ENCODE data around the gene SALL1. TPM values are rescaled to one million over a fixed set of nuclear protein-coding genes. Genes with fewer than 3 reads are reported as not detected.

Gene SALL1
- total and polyA plus RNA-seq, 2 of the 13 experiments (the other 11 are each of a cell fraction or from before 2014, with no cell fraction given): 6.6 to 12.3 TPM

DNA sequence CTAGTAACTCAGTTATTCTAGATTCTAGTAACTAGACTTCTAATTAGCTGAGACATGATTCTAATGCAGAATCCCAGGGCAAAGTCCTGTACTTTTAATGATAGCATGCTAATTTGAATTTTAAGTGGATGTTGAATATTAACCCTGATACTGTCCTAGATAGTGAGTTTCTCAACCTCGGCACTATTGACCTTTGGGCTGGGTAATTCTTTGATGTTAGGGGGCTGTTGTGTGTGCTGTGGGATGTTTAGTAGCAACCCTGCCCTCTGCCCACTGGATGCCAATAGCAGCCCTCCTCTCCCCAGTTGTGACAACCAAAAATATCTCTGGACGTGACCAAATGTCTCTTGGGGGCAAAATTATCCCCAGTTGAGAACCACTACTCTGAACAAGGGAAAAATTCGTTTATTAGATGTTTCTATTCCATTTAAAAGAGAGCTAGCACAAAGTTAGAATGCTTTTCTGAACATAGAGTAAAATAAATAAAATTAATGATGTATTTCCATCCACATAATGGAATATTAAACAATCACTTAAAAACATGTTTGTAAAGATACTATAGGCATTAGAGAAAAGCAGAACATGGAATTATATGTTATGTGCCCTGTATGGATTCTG lies 30.2 kb downstream of the SALL1 start (continued):
- TF ChIP-seq, protein P1, sequence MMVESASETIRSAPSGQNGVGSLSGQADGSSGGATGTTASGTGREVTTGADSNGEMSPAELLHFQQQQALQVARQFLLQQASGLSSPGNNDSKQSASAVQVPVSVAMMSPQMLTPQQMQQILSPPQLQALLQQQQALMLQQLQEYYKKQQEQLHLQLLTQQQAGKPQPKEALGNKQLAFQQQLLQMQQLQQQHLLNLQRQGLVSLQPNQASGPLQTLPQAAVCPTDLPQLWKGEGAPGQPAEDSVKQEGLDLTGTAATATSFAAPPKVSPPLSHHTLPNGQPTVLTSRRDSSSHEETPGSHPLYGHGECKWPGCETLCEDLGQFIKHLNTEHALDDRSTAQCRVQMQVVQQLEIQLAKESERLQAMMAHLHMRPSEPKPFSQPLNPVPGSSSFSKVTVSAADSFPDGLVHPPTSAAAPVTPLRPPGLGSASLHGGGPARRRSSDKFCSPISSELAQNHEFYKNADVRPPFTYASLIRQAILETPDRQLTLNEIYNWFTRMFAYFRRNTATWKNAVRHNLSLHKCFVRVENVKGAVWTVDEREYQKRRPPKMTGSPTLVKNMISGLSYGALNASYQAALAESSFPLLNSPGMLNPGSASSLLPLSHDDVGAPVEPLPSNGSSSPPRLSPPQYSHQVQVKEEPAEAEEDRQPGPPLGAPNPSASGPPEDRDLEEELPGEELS (CRISPR knock-in tag; IDR thresholded peaks at IDR 0.05): peak; percentile 95
- TF ChIP-seq MIXL1 (CRISPR knock-in tag; IDR thresholded peaks at IDR 0.05) (peak; percentile 93), HHEX (CRISPR knock-in tag; IDR thresholded peaks at IDR 0.05) (0 out of 2 replicates have a peak, but pooled peaks have one; percentile 60), IRF2 (CRISPR knock-in tag; IDR thresholded peaks at IDR 0.05) (peak; percentile 76; the same call in 1 of the 2 replicates), ZC3H13 (CRISPR knock-in tag; IDR thresholded peaks at IDR 0.05) (no peak), YEATS4 (CRISPR knock-in tag; IDR thresholded peaks at IDR 0.05; ENCODE audit: borderline replicate concordance) (peak; percentile 43; the same call in 1 of the 2 replicates), ZNF614 (CRISPR knock-in tag; IDR thresholded peaks at IDR 0.05; ENCODE audit: borderline replicate concordance) (peak; percentile 61; the same call in 1 of the 2 replicates), SPEN (CRISPR knock-in tag; IDR thresholded peaks at IDR 0.05; ENCODE audit: low read depth) (no peak), ISL2 (CRISPR knock-in tag; IDR thresholded peaks at IDR 0.05) (peak; percentile 90), ZNF354B (CRISPR knock-in tag; IDR thresholded peaks at IDR 0.05) (no peak), KDM6A (CRISPR knock-in tag; IDR thresholded peaks at IDR 0.05; ENCODE audit: low read depth) (peak; percentile 93), ZNF724P (CRISPR knock-in tag; IDR thresholded peaks at IDR 0.05; ENCODE audit: borderline replicate concordance) (no peak), POLR2G (IDR thresholded peaks at IDR 0.05; ENCODE audit: low read depth, low read length) (0 out of 2 replicates have a peak, but pooled peaks have one; percentile 43), ZNF121 (CRISPR knock-in tag; IDR thresholded peaks at IDR 0.05) (peak; percentile 84), NFKBIZ (CRISPR knock-in tag; IDR thresholded peaks at IDR 0.05) (peak; percentile 87; the same call in 1 of the 2 replicates), FOXA3 (CRISPR knock-in tag; IDR thresholded peaks at IDR 0.05) (peak; percentile 86)
- TF ChIP-seq, protein P2, sequence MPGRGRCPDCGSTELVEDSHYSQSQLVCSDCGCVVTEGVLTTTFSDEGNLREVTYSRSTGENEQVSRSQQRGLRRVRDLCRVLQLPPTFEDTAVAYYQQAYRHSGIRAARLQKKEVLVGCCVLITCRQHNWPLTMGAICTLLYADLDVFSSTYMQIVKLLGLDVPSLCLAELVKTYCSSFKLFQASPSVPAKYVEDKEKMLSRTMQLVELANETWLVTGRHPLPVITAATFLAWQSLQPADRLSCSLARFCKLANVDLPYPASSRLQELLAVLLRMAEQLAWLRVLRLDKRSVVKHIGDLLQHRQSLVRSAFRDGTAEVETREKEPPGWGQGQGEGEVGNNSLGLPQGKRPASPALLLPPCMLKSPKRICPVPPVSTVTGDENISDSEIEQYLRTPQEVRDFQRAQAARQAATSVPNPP (CRISPR knock-in tag; IDR thresholded peaks at IDR 0.05): peak; percentile 59; the same call in 1 of the 2 replicates
- TF ChIP-seq, protein P3, sequence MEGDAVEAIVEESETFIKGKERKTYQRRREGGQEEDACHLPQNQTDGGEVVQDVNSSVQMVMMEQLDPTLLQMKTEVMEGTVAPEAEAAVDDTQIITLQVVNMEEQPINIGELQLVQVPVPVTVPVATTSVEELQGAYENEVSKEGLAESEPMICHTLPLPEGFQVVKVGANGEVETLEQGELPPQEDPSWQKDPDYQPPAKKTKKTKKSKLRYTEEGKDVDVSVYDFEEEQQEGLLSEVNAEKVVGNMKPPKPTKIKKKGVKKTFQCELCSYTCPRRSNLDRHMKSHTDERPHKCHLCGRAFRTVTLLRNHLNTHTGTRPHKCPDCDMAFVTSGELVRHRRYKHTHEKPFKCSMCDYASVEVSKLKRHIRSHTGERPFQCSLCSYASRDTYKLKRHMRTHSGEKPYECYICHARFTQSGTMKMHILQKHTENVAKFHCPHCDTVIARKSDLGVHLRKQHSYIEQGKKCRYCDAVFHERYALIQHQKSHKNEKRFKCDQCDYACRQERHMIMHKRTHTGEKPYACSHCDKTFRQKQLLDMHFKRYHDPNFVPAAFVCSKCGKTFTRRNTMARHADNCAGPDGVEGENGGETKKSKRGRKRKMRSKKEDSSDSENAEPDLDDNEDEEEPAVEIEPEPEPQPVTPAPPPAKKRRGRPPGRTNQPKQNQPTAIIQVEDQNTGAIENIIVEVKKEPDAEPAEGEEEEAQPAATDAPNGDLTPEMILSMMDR (CRISPR knock-in tag; IDR thresholded peaks at IDR 0.05): peak; percentile 36
- TF ChIP-seq, protein P4, sequence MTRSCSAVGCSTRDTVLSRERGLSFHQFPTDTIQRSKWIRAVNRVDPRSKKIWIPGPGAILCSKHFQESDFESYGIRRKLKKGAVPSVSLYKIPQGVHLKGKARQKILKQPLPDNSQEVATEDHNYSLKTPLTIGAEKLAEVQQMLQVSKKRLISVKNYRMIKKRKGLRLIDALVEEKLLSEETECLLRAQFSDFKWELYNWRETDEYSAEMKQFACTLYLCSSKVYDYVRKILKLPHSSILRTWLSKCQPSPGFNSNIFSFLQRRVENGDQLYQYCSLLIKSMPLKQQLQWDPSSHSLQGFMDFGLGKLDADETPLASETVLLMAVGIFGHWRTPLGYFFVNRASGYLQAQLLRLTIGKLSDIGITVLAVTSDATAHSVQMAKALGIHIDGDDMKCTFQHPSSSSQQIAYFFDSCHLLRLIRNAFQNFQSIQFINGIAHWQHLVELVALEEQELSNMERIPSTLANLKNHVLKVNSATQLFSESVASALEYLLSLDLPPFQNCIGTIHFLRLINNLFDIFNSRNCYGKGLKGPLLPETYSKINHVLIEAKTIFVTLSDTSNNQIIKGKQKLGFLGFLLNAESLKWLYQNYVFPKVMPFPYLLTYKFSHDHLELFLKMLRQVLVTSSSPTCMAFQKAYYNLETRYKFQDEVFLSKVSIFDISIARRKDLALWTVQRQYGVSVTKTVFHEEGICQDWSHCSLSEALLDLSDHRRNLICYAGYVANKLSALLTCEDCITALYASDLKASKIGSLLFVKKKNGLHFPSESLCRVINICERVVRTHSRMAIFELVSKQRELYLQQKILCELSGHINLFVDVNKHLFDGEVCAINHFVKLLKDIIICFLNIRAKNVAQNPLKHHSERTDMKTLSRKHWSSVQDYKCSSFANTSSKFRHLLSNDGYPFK (CRISPR knock-in tag; IDR thresholded peaks at IDR 0.05; ENCODE audit: borderline replicate concordance): no peak
- TF ChIP-seq, protein P5, sequence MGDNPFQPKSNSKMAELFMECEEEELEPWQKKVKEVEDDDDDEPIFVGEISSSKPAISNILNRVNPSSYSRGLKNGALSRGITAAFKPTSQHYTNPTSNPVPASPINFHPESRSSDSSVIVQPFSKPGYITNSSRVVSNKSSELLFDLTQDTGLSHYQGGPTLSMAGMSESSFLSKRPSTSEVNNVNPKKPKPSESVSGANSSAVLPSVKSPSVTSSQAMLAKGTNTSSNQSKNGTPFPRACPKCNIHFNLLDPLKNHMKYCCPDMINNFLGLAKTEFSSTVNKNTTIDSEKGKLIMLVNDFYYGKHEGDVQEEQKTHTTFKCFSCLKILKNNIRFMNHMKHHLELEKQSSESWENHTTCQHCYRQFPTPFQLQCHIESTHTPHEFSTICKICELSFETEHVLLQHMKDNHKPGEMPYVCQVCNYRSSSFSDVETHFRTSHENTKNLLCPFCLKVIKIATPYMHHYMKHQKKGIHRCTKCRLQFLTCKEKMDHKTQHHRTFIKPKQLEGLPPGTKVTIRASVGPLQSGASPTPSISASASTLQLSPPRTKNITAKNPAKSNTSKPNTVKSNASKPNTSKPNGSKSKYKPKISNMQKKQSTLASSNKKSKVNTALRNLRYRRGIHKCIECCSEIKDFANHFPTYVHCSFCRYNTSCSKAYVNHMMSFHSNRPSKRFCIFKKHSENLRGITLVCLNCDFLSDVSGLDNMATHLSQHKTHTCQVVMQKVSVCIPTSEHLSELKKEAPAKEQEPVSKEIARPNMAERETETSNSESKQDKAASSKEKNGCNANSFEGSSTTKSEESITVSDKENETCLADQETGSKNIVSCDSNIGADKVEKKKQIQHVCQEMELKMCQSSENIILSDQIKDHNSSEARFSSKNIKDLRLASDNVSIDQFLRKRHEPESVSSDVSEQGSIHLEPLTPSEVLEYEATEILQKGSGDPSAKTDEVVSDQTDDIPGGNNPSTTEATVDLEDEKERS (CRISPR knock-in tag; IDR thresholded peaks at IDR 0.05): no peak

Data from HepG2 (cell line).